ENCODE measurements around the gene VAMP5.
A peak's percentile ranks its signal among the peaks of the same experiment; 100 is the strongest.

The VAMP5 gene

DNA sequence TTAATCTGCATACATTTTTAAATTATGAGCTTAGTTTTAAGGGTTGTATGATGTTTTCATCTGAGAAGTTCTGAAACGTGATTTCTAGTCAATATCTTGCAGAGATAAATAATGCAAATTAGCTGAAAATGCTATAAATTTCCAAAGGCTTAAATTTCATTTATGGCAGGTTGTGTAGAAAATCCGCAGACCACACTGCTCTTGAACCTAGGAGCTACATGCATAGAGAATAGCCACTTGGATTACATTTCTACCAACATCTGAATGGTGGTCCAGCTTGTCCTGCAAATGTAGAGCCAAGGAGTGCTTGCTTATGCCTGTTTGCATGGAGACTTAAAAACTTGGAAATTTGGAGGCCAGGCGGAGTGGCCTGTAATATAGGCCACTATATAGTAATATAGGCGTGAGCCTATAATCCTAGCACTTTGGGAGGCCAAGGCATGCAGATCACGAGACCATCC, 38.4 kb upstream of the VAMP5 start:
- no peak overlapping the region for H3K4me3 ChIP-seq (ENCODE audit: low read length)
- no peak for TF ChIP-seq ZNF274 (IDR thresholded peaks at IDR 0.05; ENCODE audit: low read depth, low read length)

DNA sequence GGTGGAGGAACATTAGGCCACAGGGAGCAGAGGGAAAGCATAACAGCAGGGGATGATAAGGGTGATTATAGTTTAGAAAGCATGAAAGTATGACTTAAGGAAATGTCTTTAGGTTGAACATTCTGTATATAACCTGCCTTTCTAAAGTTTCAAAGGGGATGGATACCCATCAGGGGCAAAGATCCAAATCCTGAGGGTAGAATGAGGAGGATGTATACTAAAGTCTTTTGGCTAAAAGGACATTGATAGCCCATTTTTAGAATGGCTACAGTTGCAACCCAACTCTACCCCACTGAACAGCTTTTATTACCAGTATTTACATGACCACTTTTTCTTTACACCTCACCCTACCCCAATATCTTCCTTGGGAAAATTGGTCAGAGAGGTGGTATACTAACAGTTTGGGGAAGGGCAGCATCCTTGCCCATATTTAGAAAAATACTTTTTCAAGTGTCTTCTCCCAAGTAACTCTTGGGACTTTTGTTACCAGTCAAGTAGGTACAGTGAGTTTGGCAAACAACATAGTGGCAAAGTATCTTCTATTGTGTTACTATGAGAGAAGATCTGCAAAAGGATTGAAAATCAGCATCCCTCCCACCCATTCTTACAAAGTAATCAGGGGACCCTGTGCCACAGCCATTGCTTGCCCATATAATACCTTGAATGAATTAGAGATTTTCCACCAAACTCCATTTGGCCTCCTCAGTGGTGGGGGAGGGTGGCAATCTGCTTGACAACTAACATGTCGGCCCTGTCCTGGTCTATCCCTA, 37.0 kb upstream of the VAMP5 start:
- no peak for TF ChIP-seq ZNF274 (IDR thresholded peaks at IDR 0.05; ENCODE audit: low read depth, low read length)
- H3K4me3 ChIP-seq (ENCODE audit: low read length): no peak overlapping the region

DNA sequence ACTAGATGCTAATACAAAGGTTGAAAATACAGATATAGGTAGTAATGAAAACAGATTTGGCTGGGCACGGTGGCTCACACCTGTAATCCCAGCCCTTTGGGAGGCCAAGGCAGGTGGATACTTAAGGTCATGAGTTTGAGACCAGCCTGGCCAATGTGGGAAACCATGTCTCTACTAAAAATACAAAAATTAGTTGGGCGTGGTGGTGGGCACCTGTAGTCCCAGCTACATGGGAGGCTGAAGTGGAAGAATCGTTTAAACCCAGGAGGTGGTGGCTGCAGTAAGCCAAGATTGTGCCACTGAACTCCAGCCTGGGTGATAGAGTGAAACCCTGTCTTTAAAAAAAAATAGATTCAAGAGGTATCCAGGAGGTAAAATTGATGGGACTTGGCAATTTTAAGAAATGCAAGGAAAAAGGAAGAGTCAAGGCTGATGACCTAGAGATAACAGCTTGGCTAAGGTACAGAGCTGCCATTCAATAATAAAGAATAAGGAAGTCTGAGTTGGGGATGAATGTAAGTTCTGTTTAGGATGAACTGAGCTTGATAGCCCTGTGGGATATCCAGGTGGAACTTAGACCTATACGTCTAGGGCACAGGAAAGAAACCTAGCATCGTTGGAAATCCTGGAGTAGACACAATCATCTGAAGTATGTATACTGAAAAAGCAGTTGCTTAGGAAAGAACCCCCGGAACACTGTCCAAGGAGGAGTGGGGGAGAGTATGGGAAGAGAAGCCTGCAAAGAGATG, 36.2 kb upstream of the VAMP5 start:
- H3K4me3 ChIP-seq (ENCODE audit: low read length): no peak overlapping the region
- TF ChIP-seq ZNF274 (IDR thresholded peaks at IDR 0.05; ENCODE audit: low read depth, low read length): no peak

DNA sequence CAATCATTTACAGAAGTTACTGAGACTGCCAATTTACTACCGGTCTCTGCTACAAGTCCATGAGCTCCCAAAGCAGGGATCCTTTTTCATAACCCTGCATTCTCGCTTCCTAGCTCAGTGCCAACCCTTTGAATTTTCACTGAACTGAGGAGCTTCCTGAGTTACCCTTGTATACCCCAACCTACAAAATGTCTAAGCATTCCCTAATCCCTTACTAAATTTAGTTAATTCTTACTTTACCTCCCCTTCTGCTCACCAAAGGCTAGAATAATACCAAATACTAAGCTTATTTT, 35.7 kb upstream of the VAMP5 start:
- no peak for TF ChIP-seq ZNF274 (IDR thresholded peaks at IDR 0.05; ENCODE audit: low read depth, low read length)
- H3K4me3 ChIP-seq (ENCODE audit: low read length): no peak overlapping the region

DNA sequence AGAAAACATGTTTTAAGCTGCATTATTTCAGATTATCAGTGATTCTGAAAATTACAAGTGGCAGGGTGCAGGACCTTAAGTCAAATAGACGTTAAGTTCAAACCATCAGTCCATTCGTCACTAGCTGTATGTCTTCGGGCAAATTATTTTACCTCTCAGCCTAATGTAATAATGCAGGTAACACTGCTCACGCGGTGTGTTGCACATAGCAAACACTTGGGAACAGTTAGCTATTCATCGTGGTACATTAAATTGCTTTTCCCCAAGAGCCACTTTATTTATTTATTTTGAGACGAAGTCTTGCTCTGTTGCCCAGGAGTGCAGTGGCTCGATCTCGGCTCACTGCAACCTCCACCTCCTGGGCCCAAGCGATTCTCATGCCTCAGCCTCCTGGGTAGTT, 35.1 kb upstream of the VAMP5 start:
- no peak for TF ChIP-seq ZNF274 (IDR thresholded peaks at IDR 0.05; ENCODE audit: low read depth, low read length)

DNA sequence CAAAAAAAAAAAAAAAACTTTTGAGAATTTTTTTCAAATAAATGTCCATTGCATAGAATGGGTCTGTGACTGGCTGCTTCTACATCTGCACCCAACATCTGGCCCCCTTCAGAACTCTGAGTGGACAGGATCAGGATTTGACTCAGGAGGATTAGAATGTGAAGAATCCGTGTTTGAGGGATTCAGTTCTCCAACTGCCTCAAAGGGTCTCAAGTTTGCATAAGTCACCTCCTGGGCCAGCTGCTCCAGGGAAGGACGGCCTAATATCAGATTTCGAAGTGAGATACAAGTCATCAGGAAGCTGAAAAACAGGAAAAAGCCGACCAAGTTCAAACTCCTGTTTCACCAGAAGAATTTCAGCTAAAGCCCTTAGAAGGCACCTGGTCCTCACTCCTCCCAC, 34.4 kb upstream of the VAMP5 start:
- no peak overlapping the region for H3K4me3 ChIP-seq (ENCODE audit: low read length)
- TF ChIP-seq ZNF274 (IDR thresholded peaks at IDR 0.05; ENCODE audit: low read depth, low read length): no peak

More for the DNA sequence above, 35.1 kb upstream of the VAMP5 start:
- H3K4me3 ChIP-seq (ENCODE audit: low read length): no peak overlapping the region

DNA sequence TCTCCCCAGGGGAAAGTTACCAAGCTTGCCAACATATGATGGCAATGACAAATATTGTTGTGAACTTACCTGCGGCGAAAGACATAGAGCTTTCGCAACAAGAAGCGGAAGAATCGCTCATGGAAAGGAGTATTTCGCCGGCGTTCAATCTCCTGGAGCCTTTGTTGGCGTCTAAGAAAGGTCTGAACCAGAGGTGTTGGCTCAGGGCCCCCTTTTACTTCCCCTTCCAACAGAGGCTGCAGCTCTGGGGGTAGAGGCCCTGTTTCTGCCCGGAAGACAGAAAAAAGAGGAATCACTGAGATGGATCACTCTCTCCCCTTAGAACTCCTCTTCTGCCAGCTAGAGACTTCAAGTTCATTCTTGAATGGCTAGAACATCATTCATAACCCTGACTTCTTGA, 33.7 kb upstream of the VAMP5 start:
- no peak overlapping the region for H3K4me3 ChIP-seq (ENCODE audit: low read length)
- TF ChIP-seq ZNF274 (IDR thresholded peaks at IDR 0.05; ENCODE audit: low read depth, low read length): no peak

DNA sequence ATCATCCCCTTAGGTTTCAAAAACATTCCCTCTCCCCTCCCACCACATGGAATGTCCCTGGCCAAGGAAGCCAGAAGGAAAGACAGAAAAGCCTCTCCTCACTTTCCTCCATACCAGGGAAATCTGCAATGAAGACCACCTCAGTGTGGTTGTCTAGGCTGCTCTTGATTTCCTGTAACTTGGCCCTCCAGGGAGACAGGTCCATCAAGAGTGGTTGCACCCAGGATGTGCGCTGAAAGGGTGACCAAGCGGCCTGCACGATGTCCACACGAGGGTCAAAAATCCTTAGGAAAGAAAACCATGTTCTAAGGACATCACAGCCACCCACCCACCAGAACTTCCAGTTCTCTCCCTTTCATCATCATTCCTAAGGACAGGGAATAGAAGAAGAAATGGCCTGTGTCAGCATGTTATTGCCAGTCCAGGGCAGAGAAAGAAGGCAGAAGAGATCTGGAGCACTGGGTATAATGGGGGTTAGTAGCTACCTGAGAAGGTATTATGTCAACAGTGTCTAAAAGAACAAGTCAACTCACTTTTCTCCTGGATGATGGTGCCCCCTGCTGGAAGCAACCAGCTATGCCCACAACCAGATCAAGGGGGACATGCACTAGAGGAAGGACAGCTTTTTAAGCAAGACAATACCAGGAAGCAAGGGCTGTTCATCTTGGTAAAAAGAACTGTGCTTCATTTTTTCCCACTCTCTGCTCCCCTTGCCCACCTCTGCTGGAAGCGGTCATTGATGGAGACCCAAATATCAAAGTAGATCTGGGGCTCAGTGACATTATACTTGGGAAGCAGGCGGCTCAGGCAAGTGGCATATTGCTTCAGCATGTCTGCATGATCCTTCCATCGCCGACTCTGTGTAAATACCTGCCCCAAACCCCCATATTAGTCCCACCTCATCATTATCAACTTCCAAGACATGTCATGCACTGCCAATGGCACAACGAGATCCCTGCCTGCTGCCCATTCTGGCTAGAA, 32.2 kb upstream of the VAMP5 start:
- no peak for TF ChIP-seq ZNF274 (IDR thresholded peaks at IDR 0.05; ENCODE audit: low read depth, low read length)
- H3K4me3 ChIP-seq (ENCODE audit: low read length): no peak overlapping the region

DNA sequence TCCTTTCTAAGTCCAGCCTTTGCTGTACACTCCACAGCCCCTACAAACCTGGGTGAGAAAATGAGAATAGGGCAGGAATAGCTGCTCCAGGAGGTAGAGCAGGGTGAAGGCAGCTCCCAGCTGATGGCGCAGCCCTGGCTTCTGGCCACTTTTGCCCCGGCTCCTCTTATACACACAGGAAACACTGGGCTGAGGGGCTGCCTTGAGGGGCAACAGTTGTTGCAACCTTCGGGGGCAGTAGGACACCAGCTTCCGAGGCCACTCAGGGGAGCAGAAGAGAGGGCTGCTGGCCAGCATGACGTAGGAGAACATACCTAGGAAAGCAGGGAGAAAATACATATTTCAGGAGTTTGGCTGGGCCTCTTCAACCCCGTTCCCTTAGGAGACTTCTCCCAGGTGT, 31.0 kb upstream of the VAMP5 start:
- H3K4me3 ChIP-seq (ENCODE audit: low read length): no peak overlapping the region
- no peak for TF ChIP-seq ZNF274 (IDR thresholded peaks at IDR 0.05; ENCODE audit: low read depth, low read length)

DNA sequence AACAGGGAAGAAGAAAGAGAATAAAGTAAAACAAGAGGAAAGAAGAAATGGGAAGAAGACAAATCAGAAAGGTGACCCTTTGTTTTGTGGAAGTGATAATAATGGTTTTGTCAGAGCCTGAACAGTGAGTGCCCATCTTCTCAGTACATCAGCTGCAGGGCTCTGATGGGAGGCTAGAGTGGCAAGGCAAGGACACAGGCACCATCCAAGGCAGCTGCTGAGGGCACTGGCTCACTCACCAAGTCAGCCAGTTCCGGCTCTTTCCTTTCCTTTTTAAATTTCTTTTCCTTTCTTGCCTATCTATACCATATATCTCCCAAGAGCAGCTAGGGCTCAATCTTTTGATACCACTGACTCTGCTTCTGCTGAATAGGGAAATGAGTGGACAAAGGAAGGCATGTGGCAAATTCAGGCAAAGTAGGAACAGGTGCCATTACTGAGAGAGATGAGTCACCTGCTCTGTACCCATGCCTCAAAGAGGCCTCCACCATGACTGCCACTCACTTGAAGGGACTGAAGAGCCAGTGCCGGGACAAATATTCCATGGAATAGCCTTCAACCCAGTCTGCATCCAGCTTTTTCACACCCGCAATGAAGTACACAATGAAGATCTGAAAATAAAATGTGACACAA, 29.1 kb upstream of the VAMP5 start:
- no peak for TF ChIP-seq ZNF274 (IDR thresholded peaks at IDR 0.05; ENCODE audit: low read depth, low read length)
- H3K4me3 ChIP-seq (ENCODE audit: low read length): no peak overlapping the region

DNA sequence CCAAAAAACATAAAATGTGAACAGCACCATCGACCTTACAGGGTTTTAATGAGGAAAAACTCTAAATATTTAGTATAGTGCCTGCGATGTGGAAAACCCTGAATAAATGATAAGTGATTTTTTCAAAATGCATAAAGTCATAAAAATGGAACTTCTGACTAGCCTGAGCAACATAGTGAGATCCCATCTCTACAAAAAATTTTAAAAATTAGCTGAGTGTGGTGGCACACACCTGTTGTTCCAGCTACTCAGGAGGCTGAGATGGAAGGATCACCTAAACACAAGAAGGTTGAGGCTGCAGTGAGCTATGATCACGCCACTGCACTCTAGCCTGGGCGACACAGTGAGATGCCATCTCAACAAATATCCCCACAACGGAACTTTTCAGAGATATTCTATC, 27.1 kb upstream of the VAMP5 start:
- H3K4me3 ChIP-seq (ENCODE audit: low read length): no peak overlapping the region
- no peak for TF ChIP-seq ZNF274 (IDR thresholded peaks at IDR 0.05; ENCODE audit: low read depth, low read length)

DNA sequence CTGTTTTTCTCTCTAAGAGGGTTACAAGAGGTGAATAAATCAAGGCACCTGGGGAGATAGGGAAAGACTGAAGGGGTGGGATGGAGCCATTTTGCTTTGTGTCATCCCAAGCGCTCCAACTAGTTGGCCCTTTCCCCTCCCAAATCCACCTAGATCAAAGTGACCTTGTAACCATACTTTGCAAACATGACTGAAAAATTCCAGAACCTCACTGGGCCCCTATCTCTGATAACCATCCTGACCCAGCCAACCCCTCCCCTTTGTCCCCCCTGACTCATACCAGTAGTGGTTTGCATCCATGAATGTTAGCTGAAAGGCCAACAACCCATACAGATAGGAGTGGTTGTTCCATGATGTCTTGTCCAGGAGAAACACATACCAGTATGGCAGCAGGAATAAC, 26.1 kb upstream of the VAMP5 start:
- TF ChIP-seq ZNF274 (IDR thresholded peaks at IDR 0.05; ENCODE audit: low read depth, low read length): no peak
- H3K4me3 ChIP-seq (ENCODE audit: low read length): no peak overlapping the region

DNA sequence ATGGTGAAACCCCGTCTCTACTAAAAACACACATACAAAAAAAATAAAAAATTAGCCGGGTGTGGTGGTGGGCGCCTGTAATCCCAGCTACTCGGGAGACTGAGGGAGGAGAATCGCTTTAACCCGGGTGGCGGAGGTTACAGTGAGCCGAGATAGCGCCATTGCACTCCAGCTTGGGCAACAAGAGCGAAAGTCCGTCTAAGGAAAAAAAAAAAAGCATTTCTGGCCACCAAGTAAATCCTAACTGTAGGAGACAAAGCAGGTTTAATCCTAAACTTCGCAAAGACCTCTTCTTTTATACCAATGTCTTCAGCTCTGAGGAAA, 23.9 kb upstream of the VAMP5 start:
- peak overlapping the region; percentile 83 for H3K4me3 ChIP-seq (ENCODE audit: low read length)

DNA sequence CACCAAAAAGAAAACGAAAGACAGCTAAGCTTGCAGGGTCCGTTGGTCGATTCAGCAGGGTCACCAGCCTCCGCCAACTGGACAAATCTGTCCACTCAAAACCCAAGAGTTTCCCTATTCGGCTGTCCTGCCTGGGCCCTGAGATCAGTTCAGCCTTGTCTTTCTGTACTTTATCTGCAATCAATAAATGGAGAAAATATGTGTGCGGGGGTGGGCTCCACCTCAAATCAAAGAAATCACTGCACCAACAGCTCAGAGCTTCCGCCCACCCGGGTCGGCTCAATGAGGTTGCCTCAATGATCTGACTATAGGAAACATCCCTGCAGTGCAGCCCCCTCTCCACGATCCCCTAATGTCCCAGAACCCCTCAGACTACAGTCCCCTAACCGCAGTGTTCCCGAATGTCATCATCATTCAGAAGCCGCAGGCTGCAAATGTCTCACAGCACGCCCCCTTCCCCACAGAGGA, 23.4 kb upstream of the VAMP5 start:
- H3K4me3 ChIP-seq (ENCODE audit: low read length): peak overlapping the region; percentile 83
- no peak for TF ChIP-seq ZNF274 (IDR thresholded peaks at IDR 0.05; ENCODE audit: low read depth, low read length)
